GM18507 (cell line): ENCODE measurements around the gene KHK.
A peak's percentile ranks its signal among the peaks of the same experiment; 100 is the strongest.
"Not testable (repeated sequence)": the region's sequence is repeated elsewhere in the genome, so short reads cannot be mapped to it uniquely, and the experiment has no call there.

Experiments used
- DNase-seq: peaks from one replicate; pipeline ENCODE4 v3.0.0; 2011; ENCODE audit warnings: low read depth; ENCODE audit not compliant: insufficient read length; ENCODE audit errors: extremely low spot score
- FAIRE-seq: peaks from 2 replicates; lab custom pipeline; 2011; peaks lifted over from hg19 to GRCh38; lab: Jason Lieb, UNC

The KHK gene

GRCh38 chr2:27093430-27094352 lies 7.1 kb downstream of the KHK start:
- FAIRE-seq: no peak
- no peak for DNase-seq

- FAIRE-seq (no peak), DNase-seq (no peak)
Measured at GRCh38 chr2:27094353-27094984, 7.9 kb downstream of the KHK start.

GRCh38 chr2:27095427-27095744 lies 8.8 kb downstream of the KHK start:
- DNase-seq (no peak), FAIRE-seq (no peak)

GRCh38 chr2:27095745-27096651 lies 9.4 kb downstream of the KHK start:
- FAIRE-seq (peak; percentile 81), DNase-seq (no peak)

- FAIRE-seq: no peak
- no peak for DNase-seq
Measured at GRCh38 chr2:27096748-27097297, 10.3 kb downstream of the KHK start.

GRCh38 chr2:27097341-27097740 lies 10.8 kb downstream of the KHK start:
- FAIRE-seq (no peak), DNase-seq (no peak)

GRCh38 chr2:27099334-27099955 lies 12.9 kb downstream of the KHK start:
- FAIRE-seq (no peak), DNase-seq (no peak)

GRCh38 chr2:27100036-27100435 lies 13.5 kb downstream of the KHK start:
- no peak for FAIRE-seq
- no peak for DNase-seq

GRCh38 chr2:27102329-27102728 lies 15.8 kb downstream of the KHK start:
- FAIRE-seq (no peak), DNase-seq (no peak)

- FAIRE-seq (no peak), DNase-seq (no peak)
Measured at GRCh38 chr2:27105981-27106380, 19.4 kb downstream of the KHK start.

GRCh38 chr2:27108221-27108620 lies 21.6 kb downstream of the KHK start:
- DNase-seq: no peak
- FAIRE-seq: no peak

GRCh38 chr2:27109083-27109482 lies 22.5 kb downstream of the KHK start:
- DNase-seq (no peak), FAIRE-seq (no peak)

- not testable (repeated sequence) for FAIRE-seq, DNase-seq
Measured at GRCh38 chr2:27110603-27111352, 24.2 kb downstream of the KHK start.

GRCh38 chr2:27111392-27112078 lies 25.0 kb downstream of the KHK start:
- not testable (repeated sequence) for FAIRE-seq, DNase-seq

GRCh38 chr2:27115519-27115918 lies 28.9 kb downstream of the KHK start:
- no peak for FAIRE-seq
- DNase-seq: no peak

- FAIRE-seq (no peak), DNase-seq (no peak)
Measured at GRCh38 chr2:27117995-27118524, 31.5 kb downstream of the KHK start.

- DNase-seq: no peak
- no peak for FAIRE-seq
Measured at GRCh38 chr2:27118525-27119329, 32.2 kb downstream of the KHK start, which contains the start of gene CGREF1. Gene CGREF1 (minus strand): TSS chr2:27119128. CDS start chr2:27104366, 14,762 bp downstream.
